Astrocyte (in vitro differentiated cells and primary cell): Measurements from ENCODE around the gene BCL2. TPM values are rescaled to one million over a fixed set of nuclear protein-coding genes. Genes with fewer than 3 reads are reported as not detected.

Source experiments
- DNase-seq: peaks from one replicate; pipeline ENCODE4 v3.0.0-alpha.2; 2010; ENCODE audit warnings: low read depth
- FAIRE-seq: peaks from 2 replicates; lab custom pipeline; 2011; peaks lifted over from hg19 to GRCh38; lab: Jason Lieb, UNC
- H2AFZ ChIP-seq: 2 replicates; pipeline ENCODE4 v1.6.0; 2012; ENCODE audit warnings: low read depth, low read length, inconsistent platforms
- H3K27ac ChIP-seq: 2 replicates; pipeline ENCODE4 v1.5.1; 2011; ENCODE audit warnings: low read depth, low read length, inconsistent platforms
- H3K27me3 ChIP-seq: 2 replicates; pipeline ENCODE4 v1.6.0; 2011; ENCODE audit warnings: low read length, inconsistent platforms; ENCODE audit not compliant: insufficient read depth
- H3K36me3 ChIP-seq: 2 replicates; pipeline ENCODE4 v1.5.1; 2011; ENCODE audit warnings: low read length, inconsistent platforms; ENCODE audit not compliant: insufficient read depth
- H3K4me1 ChIP-seq: 2 replicates; pipeline ENCODE4 v1.5.1; 2011; ENCODE audit warnings: low read length, inconsistent platforms; ENCODE audit not compliant: insufficient read depth
- H3K4me2 ChIP-seq: 2 replicates; pipeline ENCODE4 v1.6.0; 2012; ENCODE audit warnings: low read length, inconsistent platforms
- H3K4me3 ChIP-seq: 2 replicates; pipeline ENCODE4 v1.5.1; 2011; ENCODE audit warnings: low read depth, mild to moderate bottlenecking, low read length, inconsistent platforms; ENCODE audit not compliant: insufficient read depth
- H3K79me2 ChIP-seq: 2 replicates; pipeline ENCODE4 v1.6.0; 2012; ENCODE audit warnings: mild to moderate bottlenecking, low read length, inconsistent platforms; ENCODE audit not compliant: insufficient read depth
- H3K9ac ChIP-seq: 2 replicates; pipeline ENCODE4 v1.6.0; 2012; ENCODE audit warnings: mild to moderate bottlenecking, low read length, inconsistent platforms
- H3K9me3 ChIP-seq: 2 replicates; pipeline ENCODE4 v1.5.1; 2012; ENCODE audit warnings: low read depth, mild to moderate bottlenecking, low read length, inconsistent platforms; ENCODE audit not compliant: insufficient read depth
- H4K20me1 ChIP-seq: 2 replicates; pipeline ENCODE4 v1.6.0; 2012; ENCODE audit warnings: low read length, inconsistent platforms; ENCODE audit not compliant: insufficient read depth
- H3K27ac Mint-ChIP-seq: one replicate; pipeline ENCODE4 v1.8.0; 2021; ENCODE audit warnings: mild to moderate bottlenecking, mixed read lengths; ENCODE audit not compliant: unreplicated experiment
- H3K27me3 Mint-ChIP-seq: one replicate; pipeline ENCODE4 v1.8.0; 2021; ENCODE audit warnings: low read depth, mixed read lengths; ENCODE audit not compliant: unreplicated experiment
- H3K36me3 Mint-ChIP-seq: one replicate; pipeline ENCODE4 v1.8.0; 2021; ENCODE audit warnings: low read depth, mixed read lengths; ENCODE audit not compliant: unreplicated experiment
- H3K4me1 Mint-ChIP-seq: one replicate; pipeline ENCODE4 v1.8.0; 2021; ENCODE audit warnings: low read depth, mixed read lengths; ENCODE audit not compliant: unreplicated experiment
- H3K4me3 Mint-ChIP-seq: one replicate; pipeline ENCODE4 v1.8.0; 2021; ENCODE audit warnings: mild to moderate bottlenecking, moderate library complexity, mixed read lengths; ENCODE audit not compliant: unreplicated experiment
- H3K9me3 Mint-ChIP-seq: one replicate; pipeline ENCODE4 v1.8.0; 2021; ENCODE audit warnings: mild to moderate bottlenecking, mixed read lengths; ENCODE audit not compliant: unreplicated experiment
- EZH2 ChIP-seq: IDR thresholded peaks from 2 replicates; pipeline ENCODE4 v1.6.1; 2012; ENCODE audit warnings: mild to moderate bottlenecking, low read length, inconsistent platforms; ENCODE audit not compliant: insufficient read depth
- total RNA-seq: library from RNA; stranded (reverse); gene quantifications from 2 replicates; pipeline ENCODE4 v1.2.1, GENCODE V29; 2021
- TF ChIP-seq, protein P1 (sequence below): IDR thresholded peaks from 2 replicates; pipeline ENCODE4 v1.5.1; 2011; ENCODE audit warnings: low read depth, mild to moderate bottlenecking, inconsistent platforms, low read length, moderate library complexity; ENCODE audit not compliant: insufficient read depth

Gene BCL2
- total RNA-seq, 1 donor from 2014 or later, result 1.7 TPM

DNA sequence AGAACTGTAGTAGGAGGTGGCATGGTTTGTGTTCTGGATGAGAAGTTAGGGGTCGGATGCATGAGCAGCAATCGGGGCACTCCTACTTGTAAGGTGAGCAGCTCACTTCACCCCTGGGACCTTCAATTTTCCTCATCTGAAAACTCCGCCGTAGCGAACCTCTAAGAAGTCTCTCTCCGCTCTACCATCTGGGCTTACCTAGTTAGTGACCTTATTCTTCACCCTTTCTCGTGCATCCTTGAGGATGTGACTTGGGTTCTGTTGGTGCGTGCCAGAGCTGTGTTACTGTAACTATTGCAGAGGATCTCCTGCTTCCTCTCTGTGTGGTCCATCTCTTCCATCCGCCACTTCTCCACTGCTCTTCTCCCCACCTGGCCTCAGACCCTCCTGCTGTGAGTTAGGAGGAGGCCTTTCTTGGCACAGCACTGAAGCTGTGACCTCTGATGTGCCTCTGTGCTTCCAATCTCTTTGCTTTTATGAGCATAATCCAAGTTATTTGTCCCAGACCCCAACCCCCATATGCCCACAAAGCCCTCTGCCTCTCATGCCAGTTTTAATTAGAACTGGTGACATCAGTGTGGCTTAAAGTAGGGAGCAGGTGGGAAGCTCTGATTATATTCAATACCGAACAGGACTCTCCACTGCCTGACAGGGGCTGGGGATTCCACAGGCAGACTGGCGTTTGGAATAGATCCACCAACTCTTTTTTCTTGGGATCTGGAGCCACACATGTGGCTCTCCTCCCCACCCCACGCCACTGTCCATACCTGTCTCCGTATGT, 178.4 kb downstream of the BCL2 start:
- no peak overlapping the region for H3K4me3 Mint-ChIP-seq
- Histone ChIP-seq H3K9ac (no peak overlapping the region), H3K79me2 (no peaks in the 10 kb centered on the region), H3K36me3 (no peaks in the 10 kb centered on the region), H3K4me1 (no peaks in the 10 kb centered on the region), H3K4me2 (no peak overlapping the region), H2AFZ (no peak overlapping the region), H3K9me3 (peaks cover 3% of the 10 kb centered on the region), H3K27ac (no peak overlapping the region), H4K20me1 (no peaks in the 10 kb centered on the region), H3K27me3 (peaks cover 4% of the 10 kb centered on the region), H3K4me3 (no peak overlapping the region)
- H3K9me3 Mint-ChIP-seq, result no peaks in the 10 kb centered on the region
- FAIRE-seq (no peak), DNase-seq (no peak)
- H3K27ac Mint-ChIP-seq, result no peak overlapping the region
- TF ChIP-seq EZH2, result no peak
- TF ChIP-seq, protein P1, sequence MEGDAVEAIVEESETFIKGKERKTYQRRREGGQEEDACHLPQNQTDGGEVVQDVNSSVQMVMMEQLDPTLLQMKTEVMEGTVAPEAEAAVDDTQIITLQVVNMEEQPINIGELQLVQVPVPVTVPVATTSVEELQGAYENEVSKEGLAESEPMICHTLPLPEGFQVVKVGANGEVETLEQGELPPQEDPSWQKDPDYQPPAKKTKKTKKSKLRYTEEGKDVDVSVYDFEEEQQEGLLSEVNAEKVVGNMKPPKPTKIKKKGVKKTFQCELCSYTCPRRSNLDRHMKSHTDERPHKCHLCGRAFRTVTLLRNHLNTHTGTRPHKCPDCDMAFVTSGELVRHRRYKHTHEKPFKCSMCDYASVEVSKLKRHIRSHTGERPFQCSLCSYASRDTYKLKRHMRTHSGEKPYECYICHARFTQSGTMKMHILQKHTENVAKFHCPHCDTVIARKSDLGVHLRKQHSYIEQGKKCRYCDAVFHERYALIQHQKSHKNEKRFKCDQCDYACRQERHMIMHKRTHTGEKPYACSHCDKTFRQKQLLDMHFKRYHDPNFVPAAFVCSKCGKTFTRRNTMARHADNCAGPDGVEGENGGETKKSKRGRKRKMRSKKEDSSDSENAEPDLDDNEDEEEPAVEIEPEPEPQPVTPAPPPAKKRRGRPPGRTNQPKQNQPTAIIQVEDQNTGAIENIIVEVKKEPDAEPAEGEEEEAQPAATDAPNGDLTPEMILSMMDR, result no peak
- H3K4me1 Mint-ChIP-seq, result no peaks in the 10 kb centered on the region
- H3K27me3 Mint-ChIP-seq, result peaks cover 20% of the 10 kb centered on the region
- H3K36me3 Mint-ChIP-seq, result no peaks in the 10 kb centered on the region

DNA sequence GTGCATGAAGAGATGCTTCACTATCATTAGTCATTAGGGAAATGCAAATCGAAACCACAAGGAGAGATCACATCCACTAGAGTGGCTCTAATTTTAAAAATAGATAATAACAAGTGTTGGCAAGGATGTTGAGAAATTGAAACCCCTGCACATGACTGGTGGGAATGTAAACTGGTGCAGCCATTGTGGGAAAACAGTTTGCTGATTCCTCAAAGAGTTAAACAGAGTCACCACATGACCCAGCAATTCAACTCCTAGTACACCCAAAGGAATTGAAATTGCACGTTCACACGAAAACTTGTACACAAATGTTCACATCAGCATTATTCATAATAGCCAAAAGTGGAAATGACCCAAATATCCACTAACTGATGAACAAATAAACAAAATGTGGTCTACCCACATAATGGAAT, 179.5 kb downstream of the BCL2 start:
- Mint-ChIP-seq H3K4me3 (no peak overlapping the region), H3K9me3 (no peaks in the 10 kb centered on the region), H3K27me3 (peaks cover 14% of the 10 kb centered on the region), H3K36me3 (no peaks in the 10 kb centered on the region), H3K4me1 (no peaks in the 10 kb centered on the region), H3K27ac (no peak overlapping the region)
- no peaks in the 10 kb centered on the region for H3K4me1 ChIP-seq
- peaks cover 3% of the 10 kb centered on the region for H3K9me3 ChIP-seq
- H3K36me3 ChIP-seq, result no peaks in the 10 kb centered on the region
- H3K4me2 ChIP-seq, result no peak overlapping the region
- no peak overlapping the region for H3K27ac ChIP-seq
- H3K79me2 ChIP-seq, result no peaks in the 10 kb centered on the region
- no peak overlapping the region for H2AFZ ChIP-seq
- TF ChIP-seq, protein P1, result no peak
- TF ChIP-seq EZH2, result no peak
- H3K4me3 ChIP-seq, result no peak overlapping the region
- DNase-seq (no peak), FAIRE-seq (no peak)
- H3K9ac ChIP-seq, result no peak overlapping the region
- H4K20me1 ChIP-seq, result no peaks in the 10 kb centered on the region
- H3K27me3 ChIP-seq, result peaks cover 4% of the 10 kb centered on the region
